ENCODE measurements around the gene C2orf92. TPM values are rescaled to one million over a fixed set of nuclear protein-coding genes. Genes with fewer than 3 reads are reported as not detected.
"Not testable (repeated sequence)": the region's sequence is repeated elsewhere in the genome, so short reads cannot be mapped to it uniquely, and the experiment has no call there.

C2orf92 gene
- total and polyA plus RNA-seq, 7 donors, result 0.89 to 3.6 (median 1.9) TPM

GRCh38 chr2:97670471-97670870, 958 bp downstream of the C2orf92 start:
- Histone ChIP-seq H3K4me3 (no peak overlapping the region), H3K27me3 (ENCODE audit: insufficient read depth in 3 of 3, low read length in 2 of 3) (no peaks in the 10 kb centered on the region), H3K9me3 (no peaks in the 10 kb centered on the region), H3K36me3 (ENCODE audit: insufficient read depth in 1 of 2, low read depth in 1 of 2) (no peaks in the 10 kb centered on the region), H3K4me1 (no peaks in the 10 kb centered on the region), H3K27ac (no peak overlapping the region)
- intact Hi-C loops (cut with DNase I), result no loop called here
- ATAC-seq, result no peak
- no peak for DNase-seq
- WGBS, 3 donors, result 100% methylated on average over 1 of the region's 1 CpG
- TF ChIP-seq, protein P1, sequence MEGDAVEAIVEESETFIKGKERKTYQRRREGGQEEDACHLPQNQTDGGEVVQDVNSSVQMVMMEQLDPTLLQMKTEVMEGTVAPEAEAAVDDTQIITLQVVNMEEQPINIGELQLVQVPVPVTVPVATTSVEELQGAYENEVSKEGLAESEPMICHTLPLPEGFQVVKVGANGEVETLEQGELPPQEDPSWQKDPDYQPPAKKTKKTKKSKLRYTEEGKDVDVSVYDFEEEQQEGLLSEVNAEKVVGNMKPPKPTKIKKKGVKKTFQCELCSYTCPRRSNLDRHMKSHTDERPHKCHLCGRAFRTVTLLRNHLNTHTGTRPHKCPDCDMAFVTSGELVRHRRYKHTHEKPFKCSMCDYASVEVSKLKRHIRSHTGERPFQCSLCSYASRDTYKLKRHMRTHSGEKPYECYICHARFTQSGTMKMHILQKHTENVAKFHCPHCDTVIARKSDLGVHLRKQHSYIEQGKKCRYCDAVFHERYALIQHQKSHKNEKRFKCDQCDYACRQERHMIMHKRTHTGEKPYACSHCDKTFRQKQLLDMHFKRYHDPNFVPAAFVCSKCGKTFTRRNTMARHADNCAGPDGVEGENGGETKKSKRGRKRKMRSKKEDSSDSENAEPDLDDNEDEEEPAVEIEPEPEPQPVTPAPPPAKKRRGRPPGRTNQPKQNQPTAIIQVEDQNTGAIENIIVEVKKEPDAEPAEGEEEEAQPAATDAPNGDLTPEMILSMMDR (IDR thresholded peaks at IDR 0.05), result no peak

- no peaks in the 10 kb centered on the region for H3K9me3 ChIP-seq
- intact Hi-C loops (cut with DNase I), result no loop called here
- H3K27ac ChIP-seq, result no peak overlapping the region
- DNase-seq (no peak), ATAC-seq (no peak)
- H3K4me3 ChIP-seq, result no peak overlapping the region
- TF ChIP-seq, protein P1 (IDR thresholded peaks at IDR 0.05), result no peak
- H3K4me1 ChIP-seq, result no peaks in the 10 kb centered on the region
- no peaks in the 10 kb centered on the region for H3K27me3 ChIP-seq (ENCODE audit: insufficient read depth in 3 of 3, low read length in 2 of 3)
- no peaks in the 10 kb centered on the region for H3K36me3 ChIP-seq (ENCODE audit: insufficient read depth in 1 of 2, low read depth in 1 of 2)
- WGBS, 3 donors, result 95 to 96% (median 96%) methylated on average over 7 of the region's 7 CpGs
These were observed 2.0 kb downstream of the C2orf92 start for GRCh38 chr2:97671526-97671925.

DNA sequence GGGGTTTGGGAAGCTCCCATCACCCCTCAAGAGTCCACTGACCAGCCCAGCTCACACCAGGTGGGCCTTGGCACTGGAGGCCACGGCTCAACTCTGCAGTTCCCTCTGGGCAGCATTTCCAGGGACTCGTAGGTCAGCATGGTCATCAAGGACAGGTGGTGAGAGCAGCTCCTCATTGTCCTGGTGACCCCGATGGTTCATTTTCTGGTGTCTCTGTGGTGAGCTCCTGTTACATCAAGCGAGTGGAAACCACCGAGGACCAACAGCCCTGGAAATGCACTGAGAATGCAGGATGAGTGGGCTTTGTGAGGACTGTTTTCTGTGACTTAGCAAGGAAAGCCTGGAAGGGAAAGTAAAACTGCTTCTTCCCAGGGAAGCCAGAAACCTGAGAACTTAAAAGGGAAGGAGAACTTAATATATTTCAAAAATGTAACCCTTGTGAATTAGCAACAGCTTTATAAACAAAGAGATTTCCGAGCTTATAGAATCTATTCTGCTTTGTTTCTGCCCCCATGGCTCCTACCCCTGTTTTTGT, 3.2 kb downstream of the C2orf92 start:
- H3K9me3 ChIP-seq; H3K27me3 ChIP-seq (ENCODE audit: insufficient read depth in 3 of 3, low read length in 2 of 3); H3K4me1 ChIP-seq; ATAC-seq; H3K4me3 ChIP-seq; H3K36me3 ChIP-seq (ENCODE audit: insufficient read depth in 1 of 2, low read depth in 1 of 2); intact Hi-C loops (cut with DNase I); DNase-seq; H3K27ac ChIP-seq: not testable (repeated sequence)
- WGBS, 3 donors, result 72 to 82% (median 77%) methylated on average over 4 to 6 of the region's 6 CpGs

DNA sequence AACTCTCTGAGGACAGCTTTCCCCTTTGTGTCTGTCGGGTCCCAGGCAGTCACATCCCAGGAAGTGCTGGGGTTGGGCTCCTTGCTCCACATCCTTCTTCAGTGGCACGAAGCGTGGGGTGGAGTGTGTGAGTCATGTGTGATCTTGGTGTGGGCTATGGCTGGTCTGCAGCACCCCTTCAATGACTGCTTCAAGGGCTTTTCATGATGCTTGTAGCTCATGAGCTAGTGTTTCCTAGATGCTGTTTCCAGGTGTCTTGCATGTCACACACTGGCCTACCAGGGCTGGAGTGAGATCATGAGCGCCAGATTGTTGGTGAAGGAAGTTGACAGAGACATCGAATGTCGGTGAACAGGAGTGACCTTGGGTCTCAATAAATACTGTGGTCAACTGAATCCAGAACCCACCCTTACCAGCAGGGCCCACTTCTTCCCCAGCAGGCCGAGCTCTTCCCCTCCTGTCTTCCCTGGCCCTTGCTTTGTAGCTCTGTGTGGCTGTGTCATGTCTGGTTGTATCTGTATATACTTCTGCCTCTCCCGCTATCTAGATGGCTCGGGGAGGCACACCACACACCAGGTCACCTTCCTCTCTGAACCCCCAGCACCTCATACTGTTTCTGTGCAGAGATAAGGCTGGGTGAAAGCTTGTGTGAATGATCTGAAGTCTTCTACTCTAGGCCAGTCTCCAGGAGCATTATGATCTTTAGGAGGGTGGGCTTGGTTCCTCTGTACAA, 3.8 kb downstream of the C2orf92 start:
- TF ChIP-seq, protein P1 (IDR thresholded peaks at IDR 0.05), result no peak
- H3K9me3 ChIP-seq, result no peaks in the 10 kb centered on the region
- H3K27ac ChIP-seq, result no peak overlapping the region
- no peak overlapping the region for H3K4me3 ChIP-seq
- H3K27me3 ChIP-seq (ENCODE audit: insufficient read depth in 3 of 3, low read length in 2 of 3), result no peaks in the 10 kb centered on the region
- intact Hi-C loops (cut with DNase I), result no loop called here
- WGBS, 3 donors, result 87 to 90% (median 89%) methylated on average over 9 of the region's 9 CpGs
- no peaks in the 10 kb centered on the region for H3K4me1 ChIP-seq
- no peak for ATAC-seq
- DNase-seq, result no peak
- H3K36me3 ChIP-seq (ENCODE audit: insufficient read depth in 1 of 2, low read depth in 1 of 2), result no peaks in the 10 kb centered on the region

GRCh38 chr2:97673915-97674283, 4.4 kb downstream of the C2orf92 start:
- Histone ChIP-seq H3K4me3 (no peak overlapping the region), H3K4me1 (no peaks in the 10 kb centered on the region), H3K36me3 (ENCODE audit: insufficient read depth in 1 of 2, low read depth in 1 of 2) (no peaks in the 10 kb centered on the region), H3K27ac (no peak overlapping the region), H3K9me3 (no peaks in the 10 kb centered on the region), H3K27me3 (ENCODE audit: insufficient read depth in 3 of 3, low read length in 2 of 3) (no peaks in the 10 kb centered on the region)
- ATAC-seq (no peak), DNase-seq (no peak)
- intact Hi-C loops (cut with DNase I), result no loop called here
- 72 to 82% (median 79%) methylated on average over 8 of the region's 8 CpGs for WGBS, 3 donors
- TF ChIP-seq, protein P1 (IDR thresholded peaks at IDR 0.05), result no peak

All from psoas muscle (tissue), 8 donors.